ENCODE measurements around the gene FAM13A. TPM values are rescaled to one million over a fixed set of nuclear protein-coding genes. Genes with fewer than 3 reads are reported as not detected.

The FAM13A gene
- total RNA-seq, 2 donors from 2014 or later: 20.7 to 35.2 TPM

- intact Hi-C loops (cut with DNase I): no loop called here
- no peak for DNase-seq (ENCODE audit: low spot score)
Observed at GRCh38 chr4:88747351-88747750, 309.6 kb downstream of the FAM13A start.

DNA sequence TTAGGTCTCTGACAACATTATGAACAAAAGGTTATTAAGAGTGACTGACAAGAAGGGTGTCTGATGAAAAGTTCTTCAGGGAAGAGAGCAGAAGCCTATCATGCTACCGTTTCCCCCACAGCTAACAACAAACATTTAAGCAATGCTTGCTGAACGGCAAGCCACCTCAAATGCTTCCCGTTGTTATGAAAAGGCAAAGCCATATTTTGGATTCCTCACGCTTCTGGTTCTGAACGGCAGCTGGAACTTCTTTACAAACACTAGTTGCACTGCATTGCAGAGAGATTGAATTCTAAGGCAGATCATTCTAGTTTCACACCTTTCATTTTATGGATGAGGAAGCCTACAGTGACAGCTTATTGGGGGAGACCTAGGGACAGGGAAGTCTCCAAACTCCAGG, 310.8 kb downstream of the FAM13A start:
- DNase-seq (ENCODE audit: low spot score): no peak
- intact Hi-C loops (cut with DNase I): no loop called here

GRCh38 chr4:88745581-88746163, 311.3 kb downstream of the FAM13A start:
- intact Hi-C loops (cut with DNase I): no loop called here
- DNase-seq (ENCODE audit: low spot score): no peak

DNA sequence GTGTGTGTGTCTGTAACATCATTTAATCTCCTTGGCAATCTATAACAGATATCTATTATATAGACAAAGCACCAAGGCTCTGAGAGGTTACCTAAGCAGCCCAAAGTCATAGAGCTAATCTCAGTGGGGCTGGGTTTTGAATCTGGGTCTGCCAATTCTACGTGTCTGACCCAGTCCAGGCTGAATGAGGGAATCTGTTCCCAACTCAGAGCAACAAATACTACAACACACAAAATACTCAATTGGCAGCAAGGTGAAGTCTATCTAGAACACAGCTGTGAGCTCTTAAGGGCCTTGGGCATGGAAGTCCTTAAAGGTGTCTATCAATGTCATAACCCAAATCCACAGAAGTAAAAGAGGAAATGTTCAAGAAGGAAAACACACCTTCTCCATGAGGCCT, 311.8 kb downstream of the FAM13A start:
- intact Hi-C loops (cut with DNase I): no loop called here
- DNase-seq (ENCODE audit: low spot score): no peak

DNA sequence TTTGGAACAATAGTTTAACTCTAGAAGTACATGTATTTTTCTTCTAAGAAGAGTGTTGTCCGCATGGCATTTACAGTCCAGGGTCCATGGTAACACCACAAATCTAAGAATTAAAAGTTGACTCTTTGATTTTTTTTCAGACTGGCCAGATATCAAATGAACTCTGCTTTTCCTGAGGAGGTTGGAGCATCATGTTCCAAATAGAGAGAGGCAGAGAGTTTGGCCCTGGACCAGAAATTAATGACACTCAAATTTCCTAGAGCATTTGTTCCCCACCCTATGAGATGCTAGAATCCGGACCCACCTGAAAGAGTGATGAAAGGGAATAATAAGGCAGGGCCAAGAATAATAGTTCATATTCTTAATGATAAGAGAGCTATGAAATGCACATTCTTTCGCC, 312.4 kb downstream of the FAM13A start:
- no peak for DNase-seq (ENCODE audit: low spot score)
- intact Hi-C loops (cut with DNase I): no loop called here

- no peak for DNase-seq (ENCODE audit: low spot score)
- intact Hi-C loops (cut with DNase I): no loop called here
Observed at GRCh38 chr4:88743696-88744095, 313.3 kb downstream of the FAM13A start.

- intact Hi-C loops (cut with DNase I): no loop called here
- DNase-seq (ENCODE audit: low spot score): no peak
Observed at GRCh38 chr4:88742561-88742960, 314.4 kb downstream of the FAM13A start.

DNA sequence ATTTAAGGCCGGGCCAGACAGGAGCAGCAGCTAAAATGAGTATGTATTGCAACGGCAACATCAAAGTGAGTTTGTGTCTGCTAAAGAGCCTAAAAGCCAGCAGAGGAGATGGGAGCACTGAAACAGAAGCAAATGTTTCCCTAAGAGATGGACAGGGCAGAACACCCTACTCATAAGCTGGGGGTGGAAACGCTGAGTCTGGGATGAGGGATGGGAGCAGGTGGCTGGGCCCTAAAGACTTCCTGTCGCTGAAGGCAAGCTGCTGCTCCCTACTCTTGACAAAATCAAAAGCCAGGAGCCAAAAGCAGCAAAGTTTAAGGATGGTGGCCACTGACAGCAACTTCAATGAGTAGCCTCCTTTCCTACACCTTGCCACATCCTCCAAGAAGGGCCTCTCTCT, 318.8 kb downstream of the FAM13A start:
- DNase-seq (ENCODE audit: low spot score): no peak
- intact Hi-C loops (cut with DNase I): no loop called here

- intact Hi-C loops (cut with DNase I): no loop called here
- DNase-seq (ENCODE audit: low spot score): no peak
Observed at GRCh38 chr4:88737307-88737941, 319.6 kb downstream of the FAM13A start.

DNA sequence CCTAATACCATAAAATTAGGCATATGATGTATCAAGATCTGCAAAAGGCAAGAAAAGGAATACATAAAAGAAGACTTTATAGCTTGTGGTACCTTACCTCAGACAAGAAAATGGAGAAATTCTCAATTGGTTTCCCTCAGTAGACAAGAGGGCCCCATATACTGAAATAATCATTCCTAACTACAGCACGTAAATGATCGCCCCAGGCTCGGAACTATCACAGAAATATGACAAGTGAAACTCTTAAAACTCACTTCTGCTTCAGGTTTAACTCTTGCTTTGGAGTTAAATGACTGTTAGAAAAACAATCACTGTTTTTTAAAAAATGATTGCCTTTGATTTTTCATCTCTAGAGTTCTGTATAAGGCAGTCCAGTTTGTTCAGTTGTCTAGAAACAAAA, 320.7 kb downstream of the FAM13A start:
- no peak for DNase-seq (ENCODE audit: low spot score)
- intact Hi-C loops (cut with DNase I): no loop called here

DNA sequence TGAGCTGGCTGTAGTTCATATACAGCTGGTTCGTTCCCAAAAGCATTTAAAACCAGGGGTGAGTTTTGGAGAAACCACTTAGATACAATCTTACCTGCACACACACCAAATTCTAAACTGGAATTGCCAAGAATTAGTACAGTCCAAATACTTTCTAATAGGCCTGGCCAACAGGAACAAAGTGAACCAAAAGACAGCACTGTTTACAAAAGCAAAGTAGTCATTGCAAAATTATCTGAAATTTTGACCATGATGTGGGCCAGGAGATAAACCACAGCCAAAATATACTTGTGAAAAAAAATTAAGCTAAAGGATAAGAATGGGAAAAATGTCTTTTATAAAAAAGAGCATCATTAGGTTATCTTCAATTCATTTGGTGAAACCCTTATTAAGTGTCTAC, 321.4 kb downstream of the FAM13A start:
- intact Hi-C loops (cut with DNase I): no loop called here
- DNase-seq (ENCODE audit: low spot score): no peak

GRCh38 chr4:88734403-88734949, 322.5 kb downstream of the FAM13A start:
- intact Hi-C loops (cut with DNase I): no loop called here

GRCh38 chr4:88732714-88733368, 324.1 kb downstream of the FAM13A start:
- no peak for DNase-seq (ENCODE audit: low spot score)
- intact Hi-C loops (cut with DNase I): no loop called here

More at GRCh38 chr4:88734403-88734949, 322.5 kb downstream of the FAM13A start:
- no peak for DNase-seq (ENCODE audit: low spot score)

DNA sequence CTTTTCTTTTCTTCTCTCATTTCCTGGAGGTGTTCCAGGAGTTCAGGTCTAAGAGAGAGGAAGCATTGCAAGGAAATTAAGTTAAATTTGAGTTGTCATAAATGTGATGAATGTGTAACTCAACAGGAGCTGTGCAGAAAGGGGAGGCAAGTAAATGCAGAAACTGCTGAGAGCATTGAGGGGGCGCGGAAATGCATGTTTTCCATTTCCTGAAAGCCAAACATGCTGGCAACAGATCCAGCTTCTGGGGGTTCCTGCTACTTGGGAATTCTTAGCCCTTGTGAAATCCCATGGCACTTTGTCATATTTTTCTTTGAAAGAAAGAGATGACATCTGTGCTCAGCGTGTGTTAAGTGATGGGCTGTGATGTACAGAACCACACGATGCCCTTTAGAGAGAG, 325.6 kb downstream of the FAM13A start:
- no peak for DNase-seq (ENCODE audit: low spot score)
- intact Hi-C loops (cut with DNase I): no loop called here

DNA sequence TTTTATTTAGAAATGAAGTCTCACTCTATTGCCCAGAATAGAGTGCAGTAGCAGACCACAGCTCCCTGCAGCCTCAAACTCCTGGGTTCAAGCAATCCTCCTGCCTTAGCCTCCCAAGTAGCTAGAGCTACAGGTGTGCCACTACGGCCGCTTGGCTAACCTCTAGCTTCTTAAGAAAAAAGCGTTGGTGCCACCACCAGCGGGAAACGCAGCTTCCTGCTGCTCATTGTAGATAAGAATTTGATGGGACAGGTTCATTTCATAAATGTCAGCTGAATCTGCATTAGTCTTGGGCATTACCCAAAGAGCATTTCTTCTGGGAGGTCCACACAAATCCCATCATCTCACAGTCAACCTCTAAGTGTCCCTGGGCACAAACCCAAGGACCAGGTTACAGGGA, 326.2 kb downstream of the FAM13A start:
- intact Hi-C loops (cut with DNase I): no loop called here
- DNase-seq (ENCODE audit: low spot score): no peak

DNA sequence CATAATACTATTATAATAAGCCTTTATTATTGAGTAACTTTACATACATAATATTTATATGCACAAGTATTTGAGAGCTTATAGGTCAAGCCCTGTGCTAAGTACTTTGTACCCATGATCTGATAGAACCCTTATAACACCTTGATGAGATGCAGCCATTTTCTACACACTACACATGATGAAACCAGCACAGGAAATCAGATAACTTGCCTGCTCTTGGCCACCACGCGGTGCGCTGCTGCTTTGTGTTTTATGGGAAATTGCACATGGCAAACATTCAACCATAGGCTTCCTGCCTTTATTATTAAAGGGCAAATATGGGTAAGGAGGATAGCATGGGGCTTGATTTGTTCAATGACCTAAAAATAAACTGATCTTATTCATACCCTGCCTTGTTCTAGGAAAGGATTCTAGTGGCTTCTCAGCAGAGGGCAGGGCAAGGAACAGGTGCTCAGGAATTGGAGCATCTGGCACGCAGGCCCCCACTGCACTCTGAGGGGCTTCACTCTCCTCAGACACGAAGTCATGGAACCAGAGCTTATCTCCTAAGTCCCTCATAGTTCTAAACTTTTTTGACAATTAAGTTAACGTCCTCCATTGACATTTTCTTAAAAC, 327.7 kb downstream of the FAM13A start:
- no peak for DNase-seq (ENCODE audit: low spot score)
- intact Hi-C loops (cut with DNase I): no loop called here

DNA sequence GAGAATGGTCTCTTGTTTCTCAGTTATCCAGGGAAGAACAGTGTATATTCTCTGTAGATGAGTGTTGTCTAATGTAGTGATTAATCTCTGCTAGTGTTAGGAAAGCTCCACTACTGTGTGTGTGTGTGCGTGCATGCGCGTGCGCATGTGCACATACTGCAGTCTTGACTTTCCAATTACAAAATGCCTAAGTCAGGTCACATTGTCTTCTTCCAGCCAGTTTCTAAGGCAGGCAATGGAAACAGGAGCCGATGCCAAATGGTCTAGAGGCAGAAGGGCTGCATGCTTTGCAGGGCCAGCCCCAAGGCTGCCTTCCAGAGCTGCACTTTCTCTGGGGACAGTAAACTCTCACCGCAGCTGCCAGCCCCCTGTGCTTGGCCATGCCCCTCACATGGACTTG, 328.8 kb downstream of the FAM13A start:
- intact Hi-C loops (cut with DNase I): no loop called here
- peak; percentile 88 for DNase-seq (ENCODE audit: low spot score)

GRCh38 chr4:88725986-88726385, 331.0 kb downstream of the FAM13A start:
- no peak for DNase-seq (ENCODE audit: low spot score)
- intact Hi-C loops (cut with DNase I): no loop called here

- DNase-seq (ENCODE audit: low spot score): no peak
- intact Hi-C loops (cut with DNase I): no loop called here
Observed at GRCh38 chr4:88725143-88725542, 331.8 kb downstream of the FAM13A start.

- DNase-seq (ENCODE audit: low spot score): no peak
- intact Hi-C loops (cut with DNase I): no loop called here
Observed at GRCh38 chr4:88724406-88724805, 332.6 kb downstream of the FAM13A start.

Data from posterior vena cava (tissue), 2 donors.